DND-41 (cell line): ENCODE measurements around the gene CLTB.

ENCODE experiments used
- ATAC-seq: fragments of 200-7000 bp; cut with Tn5 transposase; 3 replicates; pipeline ENCODE4 v1.9.1; 2021; ENCODE audit warnings: low read depth; ENCODE audit not compliant: insufficient read depth
- DNase-seq: peaks from one replicate; pipeline ENCODE4 v3.0.0-alpha.2; 2020
- H2AFZ ChIP-seq: 2 replicates; pipeline ENCODE4 v1.6.0; 2012; ENCODE audit warnings: low read depth, low read length
- H3K27ac ChIP-seq: 2 replicates; pipeline ENCODE4 v1.5.1; 2012; ENCODE audit warnings: low read length, inconsistent platforms
- H3K27me3 ChIP-seq: fragments of 200-600 bp; sonication (generic); 2 replicates; pipeline ENCODE4 v1.6.0; 2012; ENCODE audit warnings: low read length, mild to moderate bottlenecking, inconsistent platforms; ENCODE audit not compliant: insufficient read depth, poor library complexity
- H3K36me3 ChIP-seq: 2 replicates; pipeline ENCODE4 v1.5.1; 2012; ENCODE audit warnings: low read length, inconsistent platforms; ENCODE audit not compliant: insufficient read depth
- H3K4me1 ChIP-seq: 2 replicates; pipeline ENCODE4 v1.5.1; 2012; ENCODE audit warnings: mild to moderate bottlenecking, low read length; ENCODE audit not compliant: insufficient read depth
- H3K4me2 ChIP-seq: 2 replicates; pipeline ENCODE4 v1.6.0; 2012; ENCODE audit warnings: mild to moderate bottlenecking, moderate library complexity, low read length, inconsistent platforms; ENCODE audit not compliant: insufficient read depth
- H3K4me3 ChIP-seq, 2 experiments: fragments of 200-600 bp in 1 of 2; shearing (Covaris generic) in 1 of 2; 2 replicates each; pipeline ENCODE4 v1.5.1; 2012 to 2016; ENCODE audit warnings: inconsistent platforms in 2 of 2, low read length in 2 of 2, mild to moderate bottlenecking in 2 of 2, low read depth in 1 of 2, moderate library complexity in 1 of 2
- H3K79me2 ChIP-seq: 2 replicates; pipeline ENCODE4 v1.6.0; 2012; ENCODE audit warnings: low read length, inconsistent platforms; ENCODE audit not compliant: insufficient read depth
- H3K9ac ChIP-seq: 2 replicates; pipeline ENCODE4 v1.6.0; 2012; ENCODE audit warnings: low read depth, mild to moderate bottlenecking, inconsistent platforms, low read length, moderate library complexity
- H3K9me3 ChIP-seq: 2 replicates; pipeline ENCODE4 v1.5.1; 2012; ENCODE audit warnings: low read length, moderate library complexity, mild to moderate bottlenecking, inconsistent platforms; ENCODE audit not compliant: insufficient read depth, severe bottlenecking
- H4K20me1 ChIP-seq: 2 replicates; pipeline ENCODE4 v1.6.0; 2012; ENCODE audit warnings: low read length; ENCODE audit not compliant: insufficient read depth
- EZH2 ChIP-seq: IDR thresholded peaks from 3 replicates; pipeline ENCODE4 v1.6.1; 2012; ENCODE audit warnings: borderline replicate concordance, low read depth, mild to moderate bottlenecking, moderate library complexity, low read length, inconsistent platforms; ENCODE audit not compliant: severe bottlenecking
- TF ChIP-seq, protein P1 (sequence below): IDR thresholded peaks from 2 replicates; pipeline ENCODE4 v1.5.1; 2012; ENCODE audit warnings: borderline replicate concordance, low read length, moderate library complexity, mild to moderate bottlenecking; ENCODE audit not compliant: poor library complexity, severe bottlenecking; ENCODE audit errors: extremely low read depth

The CLTB gene

DNA sequence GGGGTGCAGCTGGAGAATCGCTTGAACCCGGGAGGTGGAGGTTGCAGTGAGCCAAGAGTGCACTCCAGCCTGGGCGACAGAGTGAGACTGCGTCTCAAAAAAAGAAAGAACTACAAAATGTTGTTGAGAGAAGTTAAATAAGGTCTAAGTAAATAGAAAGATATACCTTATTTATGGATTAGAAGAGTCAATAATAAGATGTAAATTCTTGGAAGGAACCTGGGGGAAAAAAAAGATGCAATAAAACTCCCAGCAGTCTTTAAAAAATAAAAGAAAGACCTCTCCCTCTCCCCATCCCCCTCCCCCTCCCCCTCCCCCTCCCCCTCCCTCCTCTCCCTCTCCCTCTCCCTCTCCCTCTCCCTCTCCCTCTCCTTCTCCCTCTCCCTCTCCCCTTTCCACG lies 16.4 kb upstream of the CLTB start:
- Histone ChIP-seq H4K20me1 (no peaks in the 10 kb centered on the region), H3K79me2 (no peaks in the 10 kb centered on the region), H3K27ac (no peak overlapping the region), H3K4me1 (peaks cover 33% of the 10 kb centered on the region), H2AFZ (no peak overlapping the region), H3K4me3 (no peak overlapping the region), H3K27me3 (no peaks in the 10 kb centered on the region), H3K36me3 (no peaks in the 10 kb centered on the region), H3K4me2 (no peak overlapping the region), H3K9me3 (peaks cover 7% of the 10 kb centered on the region), H3K9ac (no peak overlapping the region)
- no peak for DNase-seq
- no peak for TF ChIP-seq EZH2
- TF ChIP-seq, protein P1, sequence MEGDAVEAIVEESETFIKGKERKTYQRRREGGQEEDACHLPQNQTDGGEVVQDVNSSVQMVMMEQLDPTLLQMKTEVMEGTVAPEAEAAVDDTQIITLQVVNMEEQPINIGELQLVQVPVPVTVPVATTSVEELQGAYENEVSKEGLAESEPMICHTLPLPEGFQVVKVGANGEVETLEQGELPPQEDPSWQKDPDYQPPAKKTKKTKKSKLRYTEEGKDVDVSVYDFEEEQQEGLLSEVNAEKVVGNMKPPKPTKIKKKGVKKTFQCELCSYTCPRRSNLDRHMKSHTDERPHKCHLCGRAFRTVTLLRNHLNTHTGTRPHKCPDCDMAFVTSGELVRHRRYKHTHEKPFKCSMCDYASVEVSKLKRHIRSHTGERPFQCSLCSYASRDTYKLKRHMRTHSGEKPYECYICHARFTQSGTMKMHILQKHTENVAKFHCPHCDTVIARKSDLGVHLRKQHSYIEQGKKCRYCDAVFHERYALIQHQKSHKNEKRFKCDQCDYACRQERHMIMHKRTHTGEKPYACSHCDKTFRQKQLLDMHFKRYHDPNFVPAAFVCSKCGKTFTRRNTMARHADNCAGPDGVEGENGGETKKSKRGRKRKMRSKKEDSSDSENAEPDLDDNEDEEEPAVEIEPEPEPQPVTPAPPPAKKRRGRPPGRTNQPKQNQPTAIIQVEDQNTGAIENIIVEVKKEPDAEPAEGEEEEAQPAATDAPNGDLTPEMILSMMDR: no peak
- no peak for ATAC-seq

DNA sequence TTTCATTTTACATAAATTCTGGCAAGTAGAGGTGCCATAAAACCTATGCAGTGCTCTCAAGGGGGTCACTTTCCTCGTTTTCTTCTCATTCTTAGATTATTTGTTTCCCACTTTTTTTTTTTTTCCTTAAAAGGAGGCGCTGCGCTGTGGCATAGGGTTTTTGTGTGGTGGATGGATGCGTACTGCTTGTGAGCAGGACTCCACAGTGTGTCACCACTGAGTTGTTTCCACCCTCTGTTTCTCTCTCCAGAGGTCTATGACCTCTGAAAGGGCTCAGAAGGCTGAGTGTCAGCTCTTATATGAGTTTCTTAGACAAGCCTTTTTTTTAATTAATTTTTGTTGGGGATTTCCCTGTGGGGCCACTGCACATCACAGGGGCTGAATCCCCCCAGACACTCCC lies 13.6 kb upstream of the CLTB start:
- Histone ChIP-seq H3K79me2 (no peaks in the 10 kb centered on the region), H4K20me1 (no peaks in the 10 kb centered on the region), H3K27me3 (no peaks in the 10 kb centered on the region), H3K27ac (peak overlapping the region; percentile 26; the same call in 1 of the 2 replicates), H3K9me3 (peaks cover 20% of the 10 kb centered on the region), H2AFZ (peak overlapping the region; percentile 65; the same call in 1 of the 2 replicates), H3K36me3 (no peaks in the 10 kb centered on the region), H3K4me3 (no peak overlapping the region), H3K4me1 (peaks cover 10% of the 10 kb centered on the region), H3K9ac (no peak overlapping the region), H3K4me2 (no peak overlapping the region)
- DNase-seq: no peak
- ATAC-seq: peak; percentile 57
- TF ChIP-seq, protein P1: peak; percentile 9
- no peak for TF ChIP-seq EZH2

DNA sequence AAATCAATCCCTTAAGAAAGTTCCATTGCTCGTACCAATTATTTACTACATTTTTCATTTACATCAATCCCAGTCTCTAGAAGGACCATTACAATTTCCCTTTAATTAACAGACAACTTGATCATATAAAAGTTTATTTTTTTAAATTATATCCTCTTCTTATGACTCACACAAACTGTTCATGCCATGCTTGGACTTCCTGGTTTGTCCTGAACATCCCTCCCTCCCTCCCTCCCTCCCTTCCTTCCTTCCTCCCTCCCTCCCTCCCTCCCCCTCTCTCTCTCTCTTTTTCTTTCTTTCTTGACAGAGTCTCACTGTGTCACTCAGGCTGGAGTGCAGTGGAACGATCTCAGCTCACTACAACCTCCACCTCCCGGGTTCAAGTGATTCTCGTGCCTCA lies 11.6 kb upstream of the CLTB start:
- H3K9me3 ChIP-seq: peaks cover 20% of the 10 kb centered on the region
- no peak overlapping the region for H3K4me3 ChIP-seq

More for the DNA sequence above, 11.6 kb upstream of the CLTB start:
- H4K20me1 ChIP-seq: no peaks in the 10 kb centered on the region
- no peak overlapping the region for H3K27ac ChIP-seq
- TF ChIP-seq, protein P1: no peak
- no peak for TF ChIP-seq EZH2
- no peak overlapping the region for H3K9ac ChIP-seq
- no peak overlapping the region for H3K4me2 ChIP-seq
- no peaks in the 10 kb centered on the region for H3K36me3 ChIP-seq
- DNase-seq: no peak
- H2AFZ ChIP-seq: no peak overlapping the region
- H3K79me2 ChIP-seq: no peaks in the 10 kb centered on the region
- ATAC-seq: no peak
- H3K27me3 ChIP-seq: no peaks in the 10 kb centered on the region
- H3K4me1 ChIP-seq: peaks cover 10% of the 10 kb centered on the region
